Amygdala (tissue), 56 donors: ENCODE measurements around the gene SLC25A51.

Experiments used
- DNase-seq, 56 donors: peaks; one replicate each; lab custom pipeline; 2025; lab: John Stamatoyannopoulos, UW

SLC25A51 gene

GRCh38 chr9:37856551-37856950 lies 47.4 kb downstream of the SLC25A51 start:
- DNase-seq = no peak

- no peak for DNase-seq
Observed at GRCh38 chr9:37852222-37852621, 51.7 kb downstream of the SLC25A51 start.

DNA sequence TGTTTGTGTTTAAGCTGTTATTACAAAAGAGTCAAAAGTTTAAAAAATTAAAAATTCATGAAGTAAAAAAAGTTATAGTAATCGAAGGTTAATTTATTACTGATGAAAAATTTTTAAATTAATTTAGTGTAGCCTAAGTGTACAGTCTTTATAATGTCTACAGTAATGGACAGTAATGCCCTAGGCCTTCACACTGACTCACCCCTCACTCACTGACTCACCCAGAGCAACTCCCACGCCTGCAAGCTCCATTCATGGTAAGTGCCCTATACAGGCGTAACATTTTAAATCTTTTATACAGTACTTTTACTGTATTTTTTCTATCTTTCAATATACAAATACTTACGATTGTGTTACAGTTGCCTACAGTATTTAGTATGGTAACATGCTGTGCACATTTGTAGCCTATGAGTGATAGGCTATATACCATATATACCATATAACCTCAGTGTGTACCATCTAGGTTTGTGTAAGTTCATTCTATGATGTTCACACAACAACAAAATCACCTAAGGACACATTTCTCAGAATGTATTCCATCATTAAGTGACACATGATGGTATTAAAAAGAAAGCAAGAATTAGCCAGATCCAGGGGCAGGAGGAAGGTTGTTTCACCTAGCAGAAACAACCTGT lies 63.2 kb downstream of the SLC25A51 start:
- DNase-seq = no peak

GRCh38 chr9:37839496-37840461 lies 64.1 kb downstream of the SLC25A51 start:
- no peak for DNase-seq
